Activated B cell treated with CpG ODN at 0.5 μM for 24 hours (primary cell): ENCODE data around the gene LONP1. TPM values are rescaled to one million over a fixed set of nuclear protein-coding genes. Genes with fewer than 3 reads are reported as not detected.
"Not testable (repeated sequence)": the region's sequence is repeated elsewhere in the genome, so short reads cannot be mapped to it uniquely, and the experiment has no call there.

Experiments used
- ATAC-seq: fragments of 200-7000 bp; cut with Tn5 transposase; one replicate; pipeline ENCODE4 v1.10.0; 2021; ENCODE audit warnings: low read depth, mild to moderate bottlenecking, moderate library complexity
- CTCF ChIA-PET: fragments of 350-600 bp; sonication (Branson Sonifier 250); formaldehyde crosslinking; loops from one replicate; lab custom pipeline; 2021; ENCODE audit warnings: antibody characterized with exemption; lab: Charles Lee
- POLR2A ChIA-PET: fragments of 350-600 bp; sonication (Branson Sonifier 250); formaldehyde crosslinking; loops from one replicate; lab custom pipeline; 2021; ENCODE audit warnings: antibody characterized with exemption; lab: Charles Lee
- DNase-seq: peaks from one replicate; pipeline ENCODE4 v3.0.0; 2022
- H3K27ac Mint-ChIP-seq: one replicate; pipeline ENCODE4 v1.8.0; 2020; ENCODE audit warnings: mixed read lengths
- H3K27me3 Mint-ChIP-seq: one replicate; pipeline ENCODE4 v1.8.0; 2021; ENCODE audit warnings: mixed read lengths
- H3K36me3 Mint-ChIP-seq: one replicate; pipeline ENCODE4 v1.8.0; 2021; ENCODE audit warnings: low read depth, mixed read lengths
- H3K4me1 Mint-ChIP-seq: one replicate; pipeline ENCODE4 v1.8.0; 2021; ENCODE audit warnings: mixed read lengths
- H3K4me3 Mint-ChIP-seq: one replicate; pipeline ENCODE4 v1.8.0; 2020; ENCODE audit warnings: mild to moderate bottlenecking, mixed read lengths
- H3K9me3 Mint-ChIP-seq: one replicate; pipeline ENCODE4 v1.8.0; 2020; ENCODE audit warnings: mixed read lengths
- CTCF ChIP-seq: fragments of 200-600 bp; IDR thresholded peaks from one replicate; pipeline ENCODE4 v1.8.0; 2022; ENCODE audit warnings: antibody characterized with exemption, mild to moderate bottlenecking
- intact Hi-C: fragments of 100-400 bp; cut with micrococcal nuclease; formaldehyde crosslinking; loops from one replicate; pipeline ENCODE4 v1.15.1; 2024
- total RNA-seq: library from RNA; stranded (reverse); gene quantifications from 2 replicates; pipeline ENCODE4 v1.2.3, GENCODE V29; 2022

Gene LONP1
- total RNA-seq, 1 donor from 2014 or later = 72.9 TPM

- no peak for DNase-seq
- H3K4me1 Mint-ChIP-seq = peaks cover 31% of the 10 kb centered on the region
- TF ChIP-seq CTCF = no peak
- H3K27ac Mint-ChIP-seq = peak overlapping the region; percentile 46
- H3K9me3 Mint-ChIP-seq = no peaks in the 10 kb centered on the region
- peaks cover 58% of the 10 kb centered on the region for H3K36me3 Mint-ChIP-seq
- ATAC-seq = no peak
- H3K27me3 Mint-ChIP-seq = no peaks in the 10 kb centered on the region
- ChIA-PET POLR2A (no interaction called here), CTCF (no interaction called here)
- H3K4me3 Mint-ChIP-seq = peak overlapping the region; percentile 93
- intact Hi-C loops = no loop called here
Measured at GRCh38 chr19:5692723-5693194, 27.2 kb downstream of the LONP1 start.

GRCh38 chr19:5691822-5692722 lies 27.9 kb downstream of the LONP1 start:
- no peak for DNase-seq
- no peak for ATAC-seq
- H3K4me1 Mint-ChIP-seq = peaks cover 30% of the 10 kb centered on the region
- peaks cover 55% of the 10 kb centered on the region for H3K36me3 Mint-ChIP-seq
- no peak for TF ChIP-seq CTCF
- H3K27me3 Mint-ChIP-seq = no peaks in the 10 kb centered on the region
- intact Hi-C loops = loop anchor here (2.0 kb wide), 1 partner anchor 137 kb away; no protein-coding TSS in a partner anchor
- H3K9me3 Mint-ChIP-seq = no peaks in the 10 kb centered on the region
- ChIA-PET CTCF (no interaction called here), POLR2A (interaction anchor here (0.6 to 6.4 kb wide), 4 partner anchors 12 to 724 kb away, joined by 3 to 102 read pairs (median 4); partner anchors contain the start of genes CATSPERD, KDM4B and LONP1)
- peak overlapping the region; percentile 93 for H3K4me3 Mint-ChIP-seq
- peak overlapping the region; percentile 63 for H3K27ac Mint-ChIP-seq

GRCh38 chr19:5690955-5691821 lies 28.8 kb downstream of the LONP1 start:
- intact Hi-C loops = loop anchor here (1.0 to 2.0 kb wide), 5 partner anchors 11 to 213 kb away; partner anchors contain the start of genes CATSPERD, DUS3L, LONP1 and MICOS13
- no peaks in the 10 kb centered on the region for H3K27me3 Mint-ChIP-seq
- TF ChIP-seq CTCF = no peak
- H3K27ac Mint-ChIP-seq = peak overlapping the region; percentile 90
- peaks cover 33% of the 10 kb centered on the region for H3K4me1 Mint-ChIP-seq
- ChIA-PET CTCF (interaction anchor here (0.6 to 1.2 kb wide), 3 partner anchors 27 to 277 kb away, joined by 3 read pairs; no protein-coding TSS in a partner anchor), POLR2A (interaction anchor here (0.6 to 6.4 kb wide), 12 partner anchors 12 to 1800 kb away, joined by 3 to 102 read pairs (median 4); partner anchors contain the start of genes CATSPERD, EEF2, KDM4B and LONP1)
- peaks cover 49% of the 10 kb centered on the region for H3K36me3 Mint-ChIP-seq
- H3K9me3 Mint-ChIP-seq = no peaks in the 10 kb centered on the region
- DNase-seq = peak; percentile 32
- no peak for ATAC-seq
- H3K4me3 Mint-ChIP-seq = peak overlapping the region; percentile 93

- Mint-ChIP-seq H3K4me3 (peak within 1 kb of the TSS; percentile 93), H3K4me1 (peaks cover 33% of the 10 kb centered on the region), H3K9me3 (no peaks in the 10 kb centered on the region), H3K27me3 (no peaks in the 10 kb centered on the region), H3K27ac (peak within 1 kb of the TSS; percentile 90), H3K36me3 (peaks cover 46% of the 10 kb centered on the region)
- peak; percentile 99 for DNase-seq
- intact Hi-C loops = loop anchor here (1.0 to 2.0 kb wide), 5 partner anchors 10 to 214 kb away; partner anchors contain the start of genes CATSPERD, DUS3L, LONP1 and MICOS13
- ChIA-PET POLR2A (interaction anchor here (0.5 to 6.4 kb wide), 19 partner anchors 10 to 1928 kb away, joined by 3 to 102 read pairs (median 4); partner anchors contain the start of genes CATSPERD, EEF2, FEM1A and LONP1), CTCF (interaction anchor here (0.6 to 1.5 kb wide), 6 partner anchors 28 to 278 kb away, joined by 3 to 11 read pairs (median 3); partner anchors contain the start of genes CATSPERD, LONP1, SAFB and SAFB2)
- peak; percentile 48 for ATAC-seq
- TF ChIP-seq CTCF = peak; percentile 88
Measured at GRCh38 chr19:5690125-5690954, 29.6 kb downstream of the LONP1 start, which contains the start of gene RPL36. Gene RPL36, plus strand, starts transcription at chr19:5690295. Its CDS starts 213 bp downstream, at chr19:5690508.

GRCh38 chr19:5688262-5688881 lies 31.6 kb downstream of the LONP1 start:
- peaks cover 29% of the 10 kb centered on the region for H3K36me3 Mint-ChIP-seq
- ATAC-seq, H3K27me3 Mint-ChIP-seq, intact Hi-C loops, H3K27ac Mint-ChIP-seq, CTCF ChIA-PET, H3K9me3 Mint-ChIP-seq, DNase-seq: not testable (repeated sequence)
- H3K4me1 Mint-ChIP-seq = peaks cover 33% of the 10 kb centered on the region
- POLR2A ChIA-PET = interaction anchor here (1.0 to 6.4 kb wide), 3 partner anchors 31 to 65 kb away, joined by 3 to 102 read pairs (median 57); partner anchors contain the start of genes CATSPERD, LONP1, SAFB and SAFB2
- H3K4me3 Mint-ChIP-seq = peak overlapping the region; percentile 42
